ENCODE data around the gene YWHAE. TPM values are rescaled to one million over a fixed set of nuclear protein-coding genes. Genes with fewer than 3 reads are reported as not detected.
"Not testable (repeated sequence)": the region's sequence is repeated elsewhere in the genome, so short reads cannot be mapped to it uniquely, and the experiment has no call there.

Gene YWHAE
- total RNA-seq, 1 experiment from 2014 or later = 722 TPM

- no peak for DNase-seq (ENCODE audit: low read depth)
Observed at GRCh38 chr17:1374431-1375177, 25.4 kb downstream of the YWHAE start.

GRCh38 chr17:1373707-1374237 lies 26.2 kb downstream of the YWHAE start:
- no peak for DNase-seq (ENCODE audit: low read depth)

GRCh38 chr17:1372618-1373017 lies 27.4 kb downstream of the YWHAE start:
- no peak for DNase-seq (ENCODE audit: low read depth)

- no peak for DNase-seq (ENCODE audit: low read depth)
Observed at GRCh38 chr17:1371893-1372590, 28.0 kb downstream of the YWHAE start.

- DNase-seq (ENCODE audit: low read depth) = no peak
Observed at GRCh38 chr17:1368588-1368987, 31.4 kb downstream of the YWHAE start.

GRCh38 chr17:1367351-1367745 lies 32.7 kb downstream of the YWHAE start:
- peak; percentile 74 for DNase-seq (ENCODE audit: low read depth)

- DNase-seq (ENCODE audit: low read depth) = no peak
Observed at GRCh38 chr17:1366234-1366633, 33.8 kb downstream of the YWHAE start.

GRCh38 chr17:1365445-1366039 lies 34.5 kb downstream of the YWHAE start:
- peak; percentile 77 for DNase-seq (ENCODE audit: low read depth)

GRCh38 chr17:1362964-1363363 lies 37.1 kb downstream of the YWHAE start:
- DNase-seq (ENCODE audit: low read depth) = no peak

GRCh38 chr17:1362065-1362848 lies 37.8 kb downstream of the YWHAE start:
- DNase-seq (ENCODE audit: low read depth) = no peak

GRCh38 chr17:1360975-1361374 lies 39.0 kb downstream of the YWHAE start:
- no peak for DNase-seq (ENCODE audit: low read depth)

- peak; percentile 65 for DNase-seq (ENCODE audit: low read depth)
Observed at GRCh38 chr17:1360315-1360714, 39.7 kb downstream of the YWHAE start.

- no peak for DNase-seq (ENCODE audit: low read depth)
Observed at GRCh38 chr17:1354030-1354429, 46.0 kb downstream of the YWHAE start.

GRCh38 chr17:1352530-1352929 lies 47.5 kb downstream of the YWHAE start:
- DNase-seq (ENCODE audit: low read depth) = not testable (repeated sequence)

GRCh38 chr17:1351971-1352370 lies 48.1 kb downstream of the YWHAE start:
- no peak for DNase-seq (ENCODE audit: low read depth)

- no peak for DNase-seq (ENCODE audit: low read depth)
Observed at GRCh38 chr17:1351275-1351674, 48.7 kb downstream of the YWHAE start.

GRCh38 chr17:1347589-1348323 lies 52.3 kb downstream of the YWHAE start:
- peak; percentile 29 for DNase-seq (ENCODE audit: low read depth)

GRCh38 chr17:1344521-1344920 lies 55.5 kb downstream of the YWHAE start:
- DNase-seq (ENCODE audit: low read depth) = no peak

- DNase-seq (ENCODE audit: low read depth) = no peak
Observed at GRCh38 chr17:1343554-1343953, 56.5 kb downstream of the YWHAE start.

- DNase-seq (ENCODE audit: low read depth) = no peak
Observed at GRCh38 chr17:1340371-1340770, 59.7 kb downstream of the YWHAE start.

GRCh38 chr17:1331708-1332107 lies 68.3 kb downstream of the YWHAE start:
- no peak for DNase-seq (ENCODE audit: low read depth)

All from LHCN-M2 (cell line).